SKM-1 treated with dmso at 0.1 percent for 144 hours (cell line): ENCODE measurements around the gene C16orf90.
"Not testable (repeated sequence)": the region's sequence is repeated elsewhere in the genome, so short reads cannot be mapped to it uniquely, and the experiment has no call there.

Source experiments
- DNase-seq: peaks from one replicate; lab custom pipeline; 2025; ENCODE audit not compliant: unreplicated experiment; lab: John Stamatoyannopoulos, UW

Gene C16orf90

DNA sequence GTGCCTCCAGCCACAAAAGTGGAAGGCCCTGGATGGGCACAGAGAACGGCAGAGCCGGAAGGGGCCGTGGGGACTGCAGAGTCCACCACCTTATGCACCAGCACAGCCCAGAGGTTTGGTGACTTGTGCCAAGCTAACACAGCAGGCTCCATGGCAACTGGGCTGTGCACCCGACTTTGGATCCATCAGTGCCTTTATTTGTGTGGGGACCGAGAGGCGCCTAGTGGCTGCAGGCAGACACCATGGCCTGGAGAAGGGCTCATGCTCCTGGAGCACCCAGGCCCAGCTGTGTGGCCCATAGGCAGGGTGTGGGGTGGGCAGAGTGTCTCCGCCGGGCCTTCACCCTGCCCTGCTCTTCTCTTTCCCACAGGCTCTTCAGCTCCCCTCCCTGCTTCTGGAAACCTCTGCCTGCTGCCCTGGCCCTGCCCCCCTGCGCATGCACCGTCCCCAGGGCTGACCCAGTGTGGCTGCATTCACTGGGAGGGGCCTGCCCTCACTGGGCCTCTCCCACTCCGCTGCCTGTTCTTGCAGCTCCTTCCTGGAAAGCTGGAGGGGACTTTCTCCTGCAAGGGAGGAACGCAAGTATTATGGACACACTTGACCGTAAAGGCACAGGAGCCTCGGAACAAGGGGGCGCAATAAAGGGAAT, 10.1 kb downstream of the C16orf90 start:
- no peak for DNase-seq

DNA sequence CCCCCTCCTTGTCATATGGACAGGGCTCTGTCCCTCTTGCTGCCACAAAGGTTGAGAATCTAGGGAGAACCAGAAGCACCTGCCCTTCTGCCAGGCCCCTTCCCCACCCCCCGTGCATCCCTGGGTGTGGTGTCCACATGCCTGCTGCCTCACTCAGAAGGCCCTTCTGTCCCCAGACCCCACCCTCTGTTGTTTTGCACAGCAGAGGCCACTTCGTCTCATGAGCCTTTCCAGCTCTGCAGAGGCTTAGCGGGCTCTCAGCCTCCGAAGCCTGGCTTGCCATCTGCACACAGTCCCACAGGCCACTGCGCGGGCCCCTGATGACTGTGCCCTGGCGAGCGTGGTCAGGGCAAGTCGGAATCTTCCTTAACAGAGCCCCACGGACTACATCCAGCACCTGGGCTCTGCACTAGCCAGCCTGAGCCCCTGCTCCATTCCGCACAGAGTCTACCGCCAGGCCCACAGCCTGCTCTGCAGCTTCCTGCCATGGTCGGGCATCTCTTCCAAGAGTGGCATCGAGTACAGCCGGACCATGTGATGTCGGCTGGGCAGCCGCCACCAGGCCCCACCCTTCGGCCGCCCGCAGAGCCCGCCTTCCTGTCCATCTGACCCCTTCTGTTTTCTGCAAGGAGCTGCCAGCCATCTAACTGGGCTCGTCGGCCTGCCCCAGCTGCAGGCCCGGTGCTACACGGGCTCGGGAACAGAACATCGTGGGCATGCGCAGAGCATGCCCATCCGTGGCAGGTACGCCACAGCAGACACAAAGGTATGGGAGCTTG, 10.8 kb downstream of the C16orf90 start:
- DNase-seq: no peak

DNA sequence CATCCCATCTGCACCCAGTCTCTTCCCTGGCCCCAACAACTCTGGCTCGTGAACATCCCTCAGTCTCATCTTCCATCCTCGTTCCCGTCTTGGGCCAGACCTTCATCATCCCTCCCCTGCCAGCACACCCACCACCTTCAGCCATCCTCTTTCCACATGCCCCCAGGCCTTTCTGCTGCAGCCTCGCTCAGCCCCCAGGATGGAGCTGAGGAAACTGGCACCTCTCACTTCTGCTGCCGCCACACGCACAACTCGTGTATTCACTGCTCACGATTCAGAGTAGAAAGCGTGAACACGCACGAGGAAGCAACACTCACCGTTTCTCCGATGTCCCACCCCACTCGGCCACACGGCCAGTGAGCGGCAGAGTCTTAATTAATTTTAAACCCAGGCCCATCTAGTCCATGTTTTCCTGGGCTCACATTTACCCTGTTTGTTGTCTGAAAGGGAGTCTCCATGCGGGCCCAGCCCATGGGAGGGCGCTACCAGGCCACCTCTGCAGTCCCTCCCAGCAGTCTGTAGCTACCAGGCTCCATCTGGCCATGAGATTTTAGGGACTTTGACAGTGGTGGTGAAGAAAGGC, 12.5 kb downstream of the C16orf90 start:
- no peak for DNase-seq

DNA sequence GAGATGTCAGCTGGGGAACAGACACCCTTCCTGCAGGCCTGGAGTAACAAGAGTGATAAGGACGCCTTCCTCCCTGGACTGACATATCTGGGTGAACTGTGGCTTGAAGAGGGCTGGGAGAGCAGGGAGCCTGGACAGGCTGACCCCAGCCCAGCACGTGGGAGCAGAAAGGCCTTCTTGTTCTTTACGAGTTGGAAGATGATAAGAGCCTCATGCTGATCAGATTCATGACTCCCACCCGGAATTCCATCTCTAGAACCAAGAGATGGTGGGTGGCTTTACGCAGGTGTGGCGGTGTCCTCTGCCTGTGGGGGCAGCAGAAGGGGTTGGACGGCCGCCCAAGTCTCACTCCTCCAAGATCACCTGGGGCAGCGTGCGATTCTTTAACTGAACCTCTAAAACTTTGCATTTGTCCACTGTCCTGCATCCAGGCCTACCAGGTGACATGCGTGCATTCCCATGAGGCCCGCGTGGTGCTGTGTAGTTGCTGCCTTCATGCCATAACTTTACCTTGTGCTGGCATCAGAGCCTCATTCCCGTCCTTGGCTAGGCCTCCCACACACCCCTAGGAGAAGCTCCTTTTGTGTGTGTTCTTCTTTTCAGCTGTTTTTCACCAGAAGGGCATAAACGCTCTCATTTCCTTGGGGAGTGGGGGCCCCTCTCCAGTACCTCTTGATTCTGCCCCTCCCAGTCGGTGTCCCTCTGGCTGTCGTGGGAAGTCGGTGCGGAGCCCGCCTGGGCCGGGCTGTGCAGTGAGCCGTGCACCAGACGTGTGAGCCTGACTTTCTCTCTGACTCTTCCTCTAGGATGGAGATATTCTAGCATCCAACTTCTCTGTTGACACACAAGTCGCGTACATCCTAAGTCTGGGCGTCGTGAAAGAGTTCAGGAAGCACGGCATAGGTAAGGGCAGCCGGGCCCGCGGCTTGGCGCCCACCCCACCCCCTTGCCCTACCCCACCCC, 13.3 kb downstream of the C16orf90 start:
- DNase-seq: no peak

DNA sequence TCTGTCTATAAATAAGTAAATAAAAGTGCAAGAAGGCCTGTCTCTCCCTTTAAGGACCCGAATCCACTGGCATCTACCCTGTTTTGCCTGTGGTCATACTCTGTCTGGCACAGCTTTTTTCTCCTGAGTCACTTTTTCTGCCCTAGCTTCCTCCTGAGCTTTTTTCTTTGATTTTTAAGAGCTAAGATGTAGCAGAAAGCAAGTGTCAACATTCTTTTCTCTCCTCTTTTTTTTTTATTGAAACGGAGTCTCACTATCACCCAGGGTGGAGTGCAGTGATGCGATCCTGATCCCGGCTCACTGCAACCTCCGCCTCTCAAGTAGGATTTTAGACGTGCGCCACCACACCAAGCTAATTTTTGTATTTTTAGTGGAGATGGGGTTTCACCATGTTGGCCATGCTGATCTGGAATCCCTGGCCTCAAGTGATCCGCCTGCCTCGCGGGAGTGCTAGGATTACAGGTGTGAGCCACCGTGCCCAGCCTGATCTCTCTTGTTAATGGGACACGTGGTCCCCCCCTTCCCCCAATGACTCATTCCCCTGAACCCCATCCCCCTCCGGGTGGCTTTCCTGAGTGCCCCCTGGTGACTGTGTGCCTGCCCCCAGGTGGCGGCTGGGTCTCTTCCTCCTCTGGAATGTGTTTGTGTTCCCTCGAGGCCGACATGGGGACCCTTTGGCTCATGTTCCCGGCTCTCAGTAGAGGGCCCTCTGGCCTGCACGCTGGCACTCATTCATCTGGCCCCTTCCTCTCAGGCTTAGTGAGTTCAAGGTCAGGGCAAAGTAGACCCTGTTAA, 14.2 kb downstream of the C16orf90 start:
- no peak for DNase-seq

DNA sequence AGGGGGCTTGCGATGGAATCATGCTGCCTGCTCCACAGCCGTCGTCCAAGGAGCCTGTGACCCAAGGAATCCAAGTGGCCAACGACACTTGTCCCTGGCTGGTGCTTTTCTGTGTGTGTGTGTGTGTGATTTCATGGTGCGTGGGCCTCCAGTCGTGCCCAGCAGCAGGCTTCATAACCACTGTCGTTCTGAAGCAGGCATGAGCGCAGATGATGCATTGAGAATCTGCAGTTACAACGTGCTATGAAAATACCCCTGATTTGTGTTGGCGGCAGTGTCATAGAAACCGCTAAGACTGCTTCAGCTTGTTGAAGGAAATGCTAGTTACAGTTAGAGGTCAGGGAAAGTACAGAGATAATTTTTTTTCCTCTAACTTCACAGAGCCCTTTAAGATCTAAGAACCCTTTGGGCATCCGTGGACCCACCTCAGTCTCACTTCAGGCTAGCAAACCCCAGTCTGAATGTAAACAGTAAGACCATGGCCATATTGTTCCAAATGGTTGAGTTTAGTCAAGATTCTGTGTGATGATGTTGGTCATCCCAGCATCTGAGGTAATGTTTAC, 15.6 kb downstream of the C16orf90 start:
- no peak for DNase-seq

DNA sequence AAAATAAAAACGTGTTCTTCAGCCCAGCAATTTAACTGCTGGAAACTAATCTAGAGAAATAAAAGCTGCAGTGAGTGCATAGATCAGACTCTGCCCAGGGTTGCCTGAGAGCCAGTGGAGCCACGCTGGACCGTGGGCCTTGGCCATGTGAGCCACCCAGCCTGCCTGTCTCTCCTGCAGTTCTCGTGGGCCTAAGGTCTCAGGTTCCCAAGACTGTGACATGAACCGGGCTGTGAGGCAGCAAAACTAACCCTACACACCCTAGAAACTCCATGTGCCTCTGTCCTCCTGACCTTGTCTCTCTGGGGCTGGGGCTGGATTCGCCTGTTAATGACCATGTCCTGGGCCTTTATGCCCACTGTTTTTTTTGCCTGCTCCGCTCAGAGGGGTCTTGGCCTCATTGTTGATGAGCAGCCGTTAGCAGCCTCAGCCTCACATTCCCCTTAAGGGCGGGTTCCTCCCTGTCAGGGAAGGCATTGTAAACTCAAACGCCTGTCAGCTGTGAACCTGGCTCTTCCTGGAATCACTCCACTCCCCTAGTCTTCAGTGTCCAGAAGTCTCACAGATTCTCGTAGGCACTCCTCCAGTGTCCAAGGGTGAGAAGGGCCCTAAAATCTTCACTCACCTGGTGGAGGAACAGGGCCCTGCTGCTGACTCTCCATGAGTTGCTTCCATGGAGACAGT, 16.9 kb downstream of the C16orf90 start:
- no peak for DNase-seq

DNA sequence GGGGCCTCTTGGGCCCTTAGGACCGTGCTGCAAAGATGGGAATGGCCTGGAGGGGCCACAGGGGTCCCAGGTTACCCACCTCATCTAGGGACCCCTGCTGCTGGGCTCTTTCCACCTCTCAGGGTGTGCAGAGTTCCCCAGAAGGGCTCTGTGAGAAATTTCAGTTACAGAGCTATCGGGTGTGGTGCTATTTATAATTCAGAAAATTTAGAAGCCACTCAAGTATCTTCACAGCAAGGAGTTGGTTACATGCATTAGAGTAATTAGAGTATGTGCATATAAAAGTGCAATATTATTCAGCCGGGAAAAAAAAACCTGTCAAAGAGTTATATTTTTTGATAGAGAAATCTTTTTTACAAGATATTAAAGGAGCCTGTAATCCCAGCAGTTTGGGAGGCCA, 18.9 kb downstream of the C16orf90 start:
- DNase-seq: no peak

DNA sequence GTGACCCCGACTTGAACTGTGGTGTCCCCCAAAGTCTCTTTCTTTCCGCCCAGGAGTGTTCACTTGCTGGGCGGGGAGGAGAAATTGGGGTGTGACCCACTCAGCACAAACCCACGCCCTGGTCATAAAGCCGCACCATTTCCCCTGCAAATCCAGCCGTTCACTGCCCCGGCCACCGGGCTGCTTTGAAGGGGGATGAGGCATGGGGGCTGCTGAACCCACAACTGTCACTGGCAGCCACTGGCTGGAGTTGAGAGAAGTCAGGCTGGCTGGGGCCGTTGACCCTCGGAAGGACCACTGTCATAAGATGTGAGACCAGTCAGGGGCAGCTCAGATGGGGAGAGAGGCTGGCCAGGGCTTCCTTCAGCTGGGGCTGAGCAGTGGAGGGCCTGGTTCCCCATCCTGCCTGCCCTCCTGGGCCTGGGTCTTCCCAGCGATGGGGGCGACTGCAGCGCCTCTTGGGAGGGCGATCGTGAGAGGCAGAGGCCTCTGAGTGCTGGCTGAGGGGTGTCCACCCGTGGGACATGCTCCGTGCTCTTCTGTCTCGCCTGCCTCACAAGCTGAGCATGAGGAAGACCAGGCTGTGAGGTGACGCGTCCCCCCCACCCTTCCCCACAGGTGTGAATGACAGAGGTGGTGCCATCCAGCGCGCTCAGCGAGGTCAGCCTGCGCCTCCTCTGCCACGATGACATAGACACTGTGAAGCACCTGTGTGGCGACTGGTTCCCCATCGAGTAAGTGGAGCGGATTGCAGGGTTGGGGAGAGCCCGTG, 19.5 kb downstream of the C16orf90 start:
- DNase-seq: no peak

DNA sequence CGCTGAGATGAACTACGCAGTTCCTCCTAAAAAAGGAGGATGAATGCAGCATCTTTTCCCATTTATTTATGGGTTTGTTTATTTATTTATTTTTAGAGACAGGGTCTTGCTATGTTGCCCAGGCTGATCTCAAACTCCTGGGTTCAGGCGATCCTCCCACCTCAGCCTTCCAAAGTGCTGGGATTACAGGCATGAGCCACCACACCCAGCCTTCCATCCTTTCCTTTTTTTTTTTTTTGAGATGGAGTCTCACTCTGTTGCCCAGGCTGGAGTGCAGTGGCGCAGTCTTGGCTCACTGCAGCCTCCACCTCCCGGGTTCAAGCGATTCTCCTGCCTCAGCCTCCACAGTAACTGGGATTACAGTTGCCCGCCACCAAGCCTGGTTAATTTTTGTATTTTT, 20.4 kb downstream of the C16orf90 start:
- not testable (repeated sequence) for DNase-seq

DNA sequence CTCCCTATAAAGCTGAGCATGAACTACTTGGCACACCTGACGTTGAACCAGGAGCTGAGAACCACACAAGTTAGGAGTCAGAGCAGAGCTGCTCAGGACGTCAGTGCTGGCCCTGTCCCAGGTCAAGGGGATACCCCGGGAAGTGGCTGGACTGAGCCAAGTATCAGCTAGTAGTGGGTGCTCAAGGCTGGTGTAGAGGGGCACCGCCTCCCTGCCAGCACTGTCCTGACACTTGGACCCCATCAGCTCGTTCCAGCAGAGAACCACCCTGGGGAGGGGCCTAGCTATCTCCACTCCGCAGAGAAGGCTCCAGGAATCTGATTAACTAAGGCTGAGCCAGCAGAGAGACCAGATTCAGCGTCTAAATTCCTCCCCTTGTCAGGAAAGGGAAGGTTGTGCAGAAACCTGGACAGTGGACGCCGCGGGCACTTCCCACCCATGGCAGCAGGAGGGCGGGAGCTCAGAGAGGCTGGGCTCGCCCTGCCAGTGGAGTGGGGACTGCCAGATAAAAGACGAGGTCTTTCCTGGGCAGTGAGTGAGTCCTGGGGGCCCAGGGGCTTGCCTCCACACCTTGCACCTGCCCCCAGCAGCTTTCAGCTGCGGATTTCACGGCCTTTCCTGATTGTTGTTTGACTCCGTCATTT, 21.0 kb downstream of the C16orf90 start:
- no peak for DNase-seq

DNA sequence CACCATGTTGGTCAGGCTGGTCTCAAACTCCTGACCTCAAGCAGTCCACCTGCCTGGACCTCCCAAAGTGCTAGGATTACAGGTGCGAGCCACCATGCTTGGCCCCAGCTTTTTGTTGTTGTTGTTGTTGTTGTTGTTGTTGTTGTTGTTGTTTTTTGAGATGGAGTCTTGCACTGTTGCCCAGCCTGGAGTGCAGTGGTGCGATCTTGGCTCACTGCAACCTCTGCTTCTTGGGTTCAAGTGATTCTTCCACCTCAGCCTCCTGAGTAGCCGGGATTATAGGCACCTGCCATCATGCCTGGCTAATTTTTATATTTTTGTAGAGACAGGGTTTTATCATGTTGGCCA, 21.7 kb downstream of the C16orf90 start:
- not testable (repeated sequence) for DNase-seq

DNA sequence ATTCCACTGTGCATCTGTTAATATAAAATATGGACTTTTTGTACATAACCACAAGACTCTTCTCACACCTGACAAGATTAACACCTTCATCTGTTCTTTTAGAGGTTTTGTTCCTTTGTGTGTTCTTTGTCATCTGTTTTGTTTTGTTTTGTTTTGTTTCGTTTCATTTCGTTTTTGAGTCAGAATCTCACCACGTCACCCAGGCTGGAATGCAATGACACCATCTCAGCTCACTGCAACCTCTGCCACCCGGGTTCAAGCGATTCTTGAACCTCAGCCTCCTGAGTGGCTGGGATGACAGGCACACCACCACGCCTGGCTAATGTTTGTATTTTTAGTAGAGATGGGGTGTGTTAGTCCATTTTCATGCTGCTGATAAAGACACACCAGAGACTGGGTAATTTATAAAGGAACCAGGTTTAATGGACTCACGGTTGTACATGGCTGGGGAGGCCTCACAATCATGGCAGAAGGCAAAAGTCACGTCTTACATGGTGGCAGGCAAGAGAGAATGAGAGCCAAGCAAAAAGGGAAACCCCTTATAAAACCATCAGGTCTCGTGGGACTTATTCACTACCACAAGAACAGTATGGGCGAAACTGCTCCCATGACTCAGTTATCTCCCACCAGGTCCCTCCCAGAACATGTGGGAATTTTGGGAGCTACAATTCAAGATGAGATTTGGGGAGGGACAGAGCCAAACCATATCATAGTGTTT, 22.3 kb downstream of the C16orf90 start:
- no peak for DNase-seq

DNA sequence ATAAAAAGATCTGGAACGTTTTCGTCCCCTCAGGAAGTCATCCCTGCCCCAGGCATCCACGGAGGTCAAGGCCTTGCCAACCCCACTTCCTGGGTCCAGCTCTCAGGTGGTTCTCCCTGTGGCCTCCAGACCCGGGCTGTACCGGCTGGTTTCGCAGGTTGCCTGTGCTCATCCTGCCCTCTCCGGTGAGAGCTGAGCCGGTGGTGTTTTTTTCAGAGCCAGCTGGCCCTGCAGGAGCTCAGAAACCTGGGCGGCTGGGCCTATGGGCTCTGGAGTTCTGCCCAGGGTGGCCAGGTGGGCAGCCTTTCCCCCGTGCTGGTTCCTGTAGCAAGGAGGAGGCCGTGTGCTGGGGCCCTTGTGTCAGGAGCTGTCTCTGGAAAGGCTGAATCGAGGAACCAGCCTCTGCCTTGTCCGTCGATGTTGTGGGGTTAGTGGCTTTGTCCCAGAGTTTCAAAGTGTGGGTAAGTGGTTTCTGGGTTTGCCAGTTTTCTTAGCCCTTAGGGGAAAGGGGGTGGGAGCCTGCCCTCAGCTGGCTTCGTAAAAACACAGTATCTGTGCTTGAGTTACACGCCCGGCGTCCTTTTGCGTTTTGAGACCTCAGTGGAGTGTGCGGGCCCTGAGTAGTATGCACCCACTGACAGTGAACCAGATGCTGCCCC, 23.6 kb downstream of the C16orf90 start:
- DNase-seq: no peak

DNA sequence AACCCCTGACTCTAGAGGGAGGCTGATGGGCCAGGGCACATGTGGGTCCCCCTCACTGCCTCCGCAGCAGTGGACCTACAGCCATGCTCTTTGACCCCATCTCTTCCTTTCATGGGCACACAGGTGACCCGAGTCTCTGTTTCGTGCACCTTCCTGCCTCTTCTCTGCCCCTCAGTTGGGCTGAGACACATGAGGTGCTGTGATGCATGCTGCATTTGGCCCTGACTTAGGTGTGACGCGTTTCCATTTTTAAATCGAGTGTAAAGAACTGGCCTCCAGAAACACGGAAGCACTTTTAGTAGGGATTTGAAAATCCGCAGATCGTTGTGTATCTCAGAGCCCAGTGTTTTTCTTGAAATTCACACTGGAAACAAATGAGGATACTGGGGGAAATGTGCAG, 24.6 kb downstream of the C16orf90 start:
- no peak for DNase-seq

DNA sequence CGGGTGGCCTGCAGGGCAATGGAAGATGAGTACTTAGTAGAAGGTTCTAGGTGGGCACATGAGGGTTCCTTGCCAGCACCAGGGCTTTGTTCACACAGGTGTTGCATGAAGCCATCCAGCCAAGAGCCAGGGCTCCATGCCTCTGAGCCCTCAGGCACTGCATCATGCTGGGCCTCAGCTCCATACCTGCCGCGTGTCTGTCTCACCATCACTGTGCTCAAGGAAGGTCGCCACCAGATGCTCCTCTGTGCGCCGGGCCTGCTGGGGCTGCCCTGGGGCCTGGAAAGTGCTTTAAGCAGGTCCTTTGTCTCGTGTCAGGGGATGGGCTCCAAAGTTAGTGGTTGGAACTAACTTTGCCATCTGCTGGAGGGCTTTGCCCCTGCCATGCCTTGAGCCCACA, 25.6 kb downstream of the C16orf90 start:
- DNase-seq: no peak

DNA sequence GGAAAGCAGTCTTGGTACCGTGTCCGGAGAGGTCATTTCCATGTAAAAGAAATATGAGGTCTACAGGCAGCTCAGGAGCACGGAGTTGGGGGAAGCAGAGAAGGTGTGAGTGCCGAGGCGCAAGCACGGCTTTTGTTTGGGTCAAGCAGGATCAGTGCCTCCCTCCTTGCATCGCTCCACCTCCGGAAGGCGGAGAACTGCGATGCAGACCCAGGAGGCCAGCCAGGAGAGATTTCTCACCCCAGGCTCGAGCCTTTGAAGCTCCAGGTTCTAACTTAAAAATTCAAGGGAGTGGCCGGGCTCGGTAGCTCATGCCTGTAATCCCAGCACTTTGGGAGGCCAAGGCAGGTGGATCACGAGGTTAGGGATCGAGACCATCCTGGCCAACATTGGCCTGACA, 26.8 kb downstream of the C16orf90 start:
- no peak for DNase-seq
